GM11168 (cell line): Measurements from ENCODE around the gene AUTS2.

Experiments used
- in situ Hi-C: fragments of 300-500 bp; cut with MboI; formaldehyde crosslinking; loops from one replicate; pipeline ENCODE4 v1.12.0; 2022; ENCODE audit warnings: low sequenced_read_pairs; ENCODE audit not compliant: unreplicated experiment

The AUTS2 gene

DNA sequence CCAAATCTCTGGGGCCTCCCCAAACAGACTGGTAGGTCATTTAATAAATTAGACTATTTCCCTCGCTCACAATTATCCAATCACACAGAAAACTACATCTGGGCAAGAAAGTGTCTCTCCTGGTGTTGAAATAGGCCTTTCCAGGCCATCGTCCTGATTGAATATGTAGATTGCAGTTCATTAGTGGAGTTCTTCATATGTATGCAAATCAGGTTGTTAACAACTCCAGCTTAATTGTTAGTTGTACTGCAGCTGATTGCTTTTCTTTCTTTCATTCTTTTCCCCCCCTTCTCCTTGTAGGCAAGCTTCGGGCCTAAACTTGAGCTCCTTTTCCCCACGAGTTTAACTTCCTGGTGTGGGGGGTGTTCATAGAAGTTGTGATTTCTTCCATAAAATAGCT lies 1174.6 kb downstream of the AUTS2 start:
- in situ Hi-C loops, result no loop called here

DNA sequence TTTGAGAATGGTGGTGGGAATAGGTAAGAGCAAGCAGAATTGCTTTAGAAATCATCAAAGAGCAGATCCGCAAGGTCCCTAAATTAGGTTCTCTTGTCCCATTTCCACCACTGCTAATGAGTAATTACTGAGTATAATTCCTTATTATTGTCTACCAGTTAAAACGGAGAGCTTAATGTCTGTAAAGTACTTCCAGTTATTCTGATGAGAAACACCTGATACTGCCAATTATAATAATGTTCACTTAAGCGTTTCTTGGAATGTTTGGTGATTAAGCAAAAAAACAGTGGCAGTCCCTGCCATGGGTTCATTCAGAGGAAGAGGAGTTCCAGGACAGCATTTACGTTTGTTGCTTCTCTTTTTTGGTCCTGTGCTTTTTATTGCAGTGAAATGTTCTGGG lies 1175.1 kb downstream of the AUTS2 start:
- in situ Hi-C loops, result no loop called here

DNA sequence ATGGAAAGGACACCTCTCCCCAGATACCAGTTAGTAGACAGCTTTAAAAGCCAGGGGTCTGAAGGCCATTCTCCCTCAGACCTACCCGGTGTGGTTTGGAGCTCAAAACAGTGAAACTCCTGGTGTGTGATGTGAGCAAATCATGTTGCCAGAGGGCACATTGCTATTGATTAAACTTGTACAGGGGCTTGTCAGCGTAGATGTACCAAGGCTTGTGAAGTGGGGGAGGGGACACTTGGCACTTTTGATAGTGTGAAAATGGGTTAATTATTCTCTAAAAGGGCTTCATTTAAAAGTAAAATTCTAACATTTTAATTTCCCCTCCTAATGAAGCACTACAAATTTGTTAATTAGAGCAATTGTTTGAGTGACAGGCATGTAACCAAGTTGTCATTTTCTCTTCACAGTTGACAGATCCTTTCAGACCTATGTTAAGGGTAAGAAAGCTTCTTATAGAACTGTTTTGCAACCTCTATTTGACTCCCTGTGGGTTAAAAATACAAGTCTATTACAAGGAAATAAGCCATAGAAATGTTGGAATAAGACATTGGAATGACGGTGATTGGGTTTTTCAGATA lies 1176.8 kb downstream of the AUTS2 start:
- in situ Hi-C loops, result no loop called here

DNA sequence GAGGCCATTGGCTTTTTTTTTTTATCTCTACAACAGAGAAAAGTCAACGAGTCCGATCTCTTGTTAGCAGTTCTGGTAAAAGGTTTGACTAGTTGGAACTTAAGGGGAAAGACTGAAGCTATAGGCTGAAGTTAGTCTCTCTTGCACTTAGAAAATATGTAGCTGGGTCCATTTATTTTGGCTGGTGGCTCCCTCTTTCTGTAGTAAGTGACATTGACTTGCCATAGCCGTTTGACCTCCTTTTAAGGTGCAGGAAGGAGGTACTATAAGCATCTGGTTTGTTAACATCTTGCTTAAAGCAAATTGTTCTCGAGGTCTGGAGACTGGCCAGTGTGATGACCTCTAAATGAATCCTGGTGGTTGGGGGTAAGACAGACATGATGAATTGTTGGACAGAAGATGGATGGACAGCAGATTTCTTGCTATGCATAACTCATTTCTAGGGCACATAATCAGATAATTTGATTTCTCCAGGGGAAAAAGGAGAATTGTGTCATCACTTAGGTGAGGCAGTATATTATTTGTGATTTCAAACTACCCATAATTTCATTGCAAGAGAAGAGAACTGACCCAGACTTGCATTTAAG lies 1177.4 kb downstream of the AUTS2 start:
- in situ Hi-C loops, result no loop called here

DNA sequence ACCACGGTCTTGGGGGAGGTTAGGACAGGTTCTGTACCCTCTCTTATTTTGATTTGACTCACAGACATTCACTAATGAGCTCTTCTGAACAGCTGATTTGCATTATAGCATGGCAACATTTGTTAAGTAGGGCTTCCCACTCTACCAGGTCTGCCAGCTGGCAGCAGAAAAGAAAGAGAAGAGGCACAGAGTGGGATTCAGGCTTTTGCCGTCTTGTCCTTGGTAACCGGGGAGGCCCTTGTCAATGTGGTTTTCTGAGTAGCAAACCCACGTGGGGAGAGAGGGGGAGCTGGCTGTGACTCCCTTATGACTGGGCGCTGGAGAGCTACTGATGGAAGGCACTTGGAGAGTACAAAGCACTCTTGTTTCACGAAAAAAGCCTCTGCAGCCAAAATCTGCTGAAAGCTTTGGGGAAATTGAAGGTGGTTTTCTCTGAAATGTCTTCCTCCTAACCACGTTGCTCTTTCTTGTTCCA lies 1178.4 kb downstream of the AUTS2 start:
- in situ Hi-C loops, result no loop called here

DNA sequence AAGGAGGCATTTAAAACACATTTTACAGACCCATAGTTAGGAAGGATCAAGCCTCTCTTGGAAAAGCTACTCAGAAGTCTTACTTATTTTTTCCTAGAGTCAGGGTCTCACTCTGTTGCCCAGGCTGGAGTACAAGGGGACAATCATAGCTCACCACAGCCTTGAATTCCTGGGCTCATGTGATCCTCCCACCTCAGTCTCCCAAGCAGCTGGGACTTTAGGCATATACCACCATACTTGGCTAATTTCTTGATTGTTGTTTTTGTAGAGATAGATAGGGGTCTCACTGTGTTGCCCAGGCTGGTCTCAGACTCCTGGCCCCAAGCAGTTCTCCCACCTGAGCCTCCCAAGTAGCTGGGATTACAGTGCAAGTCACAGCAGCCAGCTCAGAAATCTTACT lies 1179.0 kb downstream of the AUTS2 start:
- in situ Hi-C loops, result no loop called here

DNA sequence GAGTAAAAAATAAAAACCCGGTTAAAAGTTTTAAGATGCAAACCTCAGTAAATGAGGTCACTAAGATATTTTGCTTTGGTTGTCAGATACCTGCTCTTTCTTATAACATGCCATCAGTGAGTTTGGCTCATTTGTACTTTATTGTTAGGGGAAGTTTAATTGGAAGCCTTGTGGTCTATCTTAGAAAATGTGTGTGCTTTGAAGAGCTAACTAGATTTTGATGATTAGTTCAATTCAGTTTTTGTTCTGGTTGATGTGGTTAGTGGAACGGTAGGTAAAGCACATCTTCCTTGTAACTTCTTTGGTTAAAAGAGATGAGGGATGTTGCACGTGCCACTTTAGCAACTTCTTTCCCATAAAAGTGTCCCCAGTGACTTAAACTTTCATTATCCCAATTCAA lies 1180.3 kb downstream of the AUTS2 start:
- in situ Hi-C loops, result no loop called here

DNA sequence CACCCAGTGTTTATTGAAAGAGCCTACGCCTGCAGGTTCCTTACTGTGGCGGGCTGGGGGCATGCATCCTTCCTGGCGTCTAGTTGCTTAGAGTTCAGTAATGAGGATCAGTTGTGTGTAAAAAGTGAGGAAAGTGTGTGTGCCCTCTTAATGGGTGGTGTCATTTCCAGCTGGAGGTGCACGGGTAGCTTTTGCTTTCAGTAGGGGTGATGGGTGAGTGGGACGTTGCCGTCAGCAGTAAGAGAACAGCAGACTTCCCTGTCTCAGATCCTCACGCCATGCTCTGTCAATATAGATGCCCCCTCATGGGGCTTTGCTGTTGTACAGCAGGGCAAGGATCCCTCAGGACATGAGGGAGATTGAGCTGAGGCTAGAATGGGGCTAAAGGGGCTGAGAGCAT lies 1181.0 kb downstream of the AUTS2 start:
- in situ Hi-C loops, result no loop called here

DNA sequence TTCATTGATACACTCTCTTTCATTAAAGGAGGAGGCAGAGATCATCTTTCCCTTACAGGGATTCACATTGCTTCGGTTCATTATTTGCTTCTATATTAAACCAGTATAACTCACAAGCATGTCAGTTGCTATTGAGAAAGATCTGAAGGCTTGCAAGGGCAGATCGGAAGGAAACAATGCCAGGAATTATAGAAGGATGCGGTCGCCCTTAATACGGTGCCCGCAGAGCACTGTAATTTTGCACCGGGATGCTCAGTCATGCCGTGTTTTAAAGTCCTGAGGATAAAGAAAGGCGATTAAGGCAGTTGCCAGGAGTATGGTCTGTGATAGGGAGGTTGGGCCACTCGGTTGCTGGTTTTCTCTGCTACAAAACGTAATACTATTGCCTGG lies 1183.6 kb downstream of the AUTS2 start:
- in situ Hi-C loops, result no loop called here

DNA sequence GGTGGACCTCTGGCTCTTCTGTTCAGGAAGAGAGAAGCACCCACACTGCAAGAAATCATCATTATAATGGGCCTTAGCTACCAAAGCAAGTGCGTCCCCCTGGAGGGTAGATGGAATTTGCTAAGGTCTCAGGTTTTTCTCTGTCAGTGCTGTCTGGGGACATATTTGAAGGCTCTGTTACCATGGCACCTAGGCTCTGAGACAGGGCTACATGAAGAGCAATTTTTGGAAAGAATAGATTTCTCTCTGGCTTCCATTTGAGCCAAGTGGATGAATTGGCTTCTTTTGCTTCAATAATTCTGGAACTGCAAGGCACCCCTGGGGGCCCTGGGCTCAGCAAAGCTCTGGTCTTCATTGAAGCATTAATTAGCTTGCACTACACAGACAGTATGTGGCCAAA lies 1184.5 kb downstream of the AUTS2 start:
- in situ Hi-C loops, result no loop called here

DNA sequence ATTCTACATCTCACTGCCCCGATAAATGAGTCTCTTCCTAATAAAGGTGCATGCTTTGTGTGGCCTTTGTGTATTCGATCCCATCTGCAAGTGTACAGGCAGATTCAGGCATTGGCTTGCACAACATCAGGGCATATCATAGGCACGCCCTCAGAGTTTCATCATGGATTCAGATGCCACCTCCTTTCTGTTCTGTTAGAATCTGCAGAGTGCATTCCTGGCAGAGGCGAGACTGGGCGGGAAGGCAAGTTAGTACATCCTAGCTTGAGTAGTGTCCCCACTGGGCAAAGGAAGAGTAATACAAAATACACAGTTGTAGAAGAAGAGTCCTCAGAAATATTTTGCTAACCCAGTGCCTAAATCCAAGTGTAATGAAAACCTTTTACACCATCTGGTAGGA lies 1187.2 kb downstream of the AUTS2 start:
- in situ Hi-C loops, result no loop called here

DNA sequence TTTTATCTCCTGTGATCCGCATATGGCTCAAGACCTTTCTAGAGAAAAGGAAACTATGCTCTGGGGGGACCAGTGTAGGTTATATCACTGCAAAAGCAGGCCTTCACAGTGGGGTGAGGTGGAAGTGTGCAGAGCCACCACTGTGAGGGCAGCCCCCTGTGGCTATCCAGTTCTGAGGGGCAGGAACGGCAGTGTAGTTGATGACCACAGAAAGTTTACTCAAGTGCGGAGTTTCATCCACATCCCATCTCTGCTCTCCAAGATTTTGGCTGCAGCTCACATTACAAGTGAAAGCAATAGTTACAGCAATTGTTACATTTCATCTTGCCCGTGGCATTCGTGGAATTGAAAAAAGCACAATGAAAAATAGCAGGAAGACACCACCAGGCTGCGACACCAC lies 1187.8 kb downstream of the AUTS2 start:
- in situ Hi-C loops, result no loop called here

DNA sequence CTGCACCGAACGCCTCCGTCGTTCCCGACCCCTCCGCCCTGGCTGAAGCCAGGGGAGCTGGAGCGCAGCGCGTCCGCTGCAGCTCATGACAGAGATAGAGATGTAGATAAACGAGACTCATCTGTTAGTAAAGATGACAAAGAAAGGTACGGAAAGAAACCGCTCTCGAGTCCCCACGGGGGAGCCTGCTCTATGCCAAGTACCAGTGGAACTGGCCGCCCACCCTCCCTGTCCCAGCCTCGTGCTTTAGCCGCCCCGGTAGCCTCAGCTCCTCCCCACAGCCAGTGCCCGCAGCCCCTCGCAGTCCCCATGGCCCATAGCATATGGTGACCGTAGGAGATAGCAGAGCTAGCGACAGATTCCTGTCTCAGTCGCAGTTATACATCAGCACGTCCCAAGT lies 1189.0 kb downstream of the AUTS2 start:
- in situ Hi-C loops, result no loop called here

DNA sequence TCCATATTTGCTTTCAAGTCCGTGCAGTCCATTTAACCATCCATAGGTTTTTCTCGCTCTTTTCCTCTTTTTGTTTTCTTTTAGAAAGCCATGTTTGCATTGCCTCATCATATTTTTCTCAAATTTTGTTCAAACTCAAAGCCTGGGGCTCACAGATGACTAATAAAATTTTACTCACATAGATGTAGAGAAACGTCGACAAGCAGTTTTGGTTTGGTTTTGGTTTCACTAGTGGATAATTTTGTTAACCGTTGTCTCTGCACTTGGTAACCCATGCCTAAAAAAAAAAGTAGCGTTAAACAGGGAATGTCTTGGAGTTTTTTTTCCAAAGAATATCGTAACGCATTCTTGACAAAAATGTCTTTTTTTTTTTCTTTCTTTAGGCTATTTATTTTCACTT lies 1189.5 kb downstream of the AUTS2 start:
- in situ Hi-C loops, result no loop called here

DNA sequence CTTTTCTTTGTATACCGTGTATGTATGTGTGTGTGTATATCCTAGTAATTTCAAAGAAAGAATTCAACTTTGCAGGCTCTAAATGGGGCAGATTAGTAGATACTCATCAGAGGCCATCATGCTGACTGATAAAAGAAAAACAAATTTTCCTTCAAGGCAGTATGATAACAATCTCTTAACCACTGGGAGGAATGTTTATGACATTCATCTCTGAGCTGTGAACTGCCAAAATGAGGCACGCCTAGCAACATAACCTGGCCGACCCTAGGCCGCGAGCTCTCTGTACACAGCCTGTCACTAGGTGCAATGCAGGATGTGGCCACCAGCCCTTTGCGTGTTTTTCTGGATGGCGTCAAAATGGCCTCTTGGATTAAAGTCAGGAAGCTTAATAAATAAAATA lies 1190.0 kb downstream of the AUTS2 start:
- in situ Hi-C loops, result no loop called here

DNA sequence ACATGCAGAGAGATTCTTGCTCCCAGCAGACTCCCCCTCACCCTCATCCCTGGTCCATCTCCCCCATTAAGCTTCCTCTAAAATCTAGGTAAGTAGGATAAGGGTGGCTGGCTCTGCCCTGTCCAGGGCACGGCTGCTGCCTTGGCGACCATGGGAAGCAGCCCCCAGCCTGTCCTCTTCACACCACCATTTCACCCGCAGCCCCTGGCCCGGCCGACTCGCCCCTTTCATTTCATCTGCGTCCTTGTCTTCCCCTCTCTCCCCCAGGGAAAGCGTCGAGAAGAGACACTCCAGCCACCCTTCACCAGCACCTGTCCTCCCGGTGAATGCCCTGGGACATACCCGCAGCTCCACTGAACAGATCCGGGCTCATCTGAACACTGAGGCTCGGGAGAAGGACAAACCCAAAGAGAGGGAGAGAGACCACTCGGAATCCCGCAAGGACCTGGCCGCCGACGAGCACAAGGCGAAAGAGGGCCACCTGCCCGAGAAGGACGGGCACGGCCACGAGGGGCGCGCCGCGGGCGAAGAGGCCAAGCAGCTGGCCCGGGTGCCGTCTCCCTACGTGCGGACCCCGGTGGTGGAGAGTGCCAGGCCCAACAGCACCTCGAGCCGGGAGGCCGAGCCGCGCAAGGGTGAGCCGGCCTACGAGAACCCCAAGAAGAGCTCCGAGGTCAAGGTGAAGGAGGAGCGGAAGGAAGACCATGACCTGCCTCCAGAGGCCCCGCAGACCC lies 1191.4 kb downstream of the AUTS2 start:
- in situ Hi-C loops, result no loop called here

DNA sequence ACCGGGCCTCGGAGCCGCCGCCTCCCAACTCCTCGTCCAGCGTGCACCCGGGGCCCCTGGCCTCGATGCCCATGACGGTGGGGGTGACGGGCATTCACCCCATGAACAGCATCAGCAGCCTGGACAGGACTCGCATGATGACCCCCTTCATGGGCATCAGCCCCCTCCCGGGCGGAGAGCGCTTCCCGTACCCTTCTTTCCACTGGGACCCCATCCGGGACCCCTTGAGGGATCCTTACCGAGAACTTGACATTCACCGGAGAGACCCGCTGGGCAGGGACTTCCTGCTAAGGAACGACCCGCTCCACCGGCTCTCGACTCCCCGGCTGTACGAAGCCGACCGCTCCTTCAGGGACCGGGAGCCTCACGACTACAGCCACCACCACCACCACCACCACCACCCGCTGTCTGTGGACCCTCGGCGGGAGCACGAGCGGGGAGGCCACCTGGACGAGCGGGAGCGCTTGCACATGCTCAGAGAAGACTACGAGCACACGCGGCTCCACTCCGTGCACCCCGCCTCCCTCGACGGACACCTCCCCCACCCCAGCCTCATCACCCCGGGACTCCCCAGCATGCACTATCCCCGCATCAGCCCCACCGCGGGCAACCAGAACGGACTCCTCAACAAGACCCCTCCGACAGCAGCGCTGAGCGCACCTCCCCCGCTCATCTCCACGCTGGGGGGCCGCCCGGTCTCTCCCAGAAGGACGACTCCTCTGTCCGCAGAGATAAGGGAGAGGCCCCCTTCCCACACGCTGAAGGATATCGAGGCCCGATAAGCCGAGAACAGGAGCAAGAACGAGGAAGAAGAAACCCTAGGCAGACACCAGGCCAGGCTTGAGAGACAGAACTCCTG lies 1192.2 kb downstream of the AUTS2 start:
- in situ Hi-C loops, result no loop called here

DNA sequence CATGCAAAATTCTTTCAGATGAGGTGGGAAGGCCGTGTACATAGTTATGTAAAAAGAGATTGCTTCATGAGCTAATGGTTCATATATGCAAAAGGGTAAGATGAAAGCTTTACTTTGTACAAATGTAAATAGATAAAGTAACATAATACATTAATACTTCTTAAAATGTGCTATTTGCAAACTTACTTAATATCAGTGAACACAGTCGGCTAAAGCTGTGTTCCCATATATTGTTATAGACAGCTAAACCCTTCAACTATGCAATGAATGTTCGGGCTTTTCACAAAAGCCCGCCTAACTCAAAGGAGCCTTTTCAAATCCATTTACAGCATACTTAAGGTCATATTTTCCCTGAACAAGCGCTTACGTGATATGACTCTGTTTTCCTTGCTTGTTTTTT lies 1193.1 kb downstream of the AUTS2 start:
- in situ Hi-C loops, result no loop called here

DNA sequence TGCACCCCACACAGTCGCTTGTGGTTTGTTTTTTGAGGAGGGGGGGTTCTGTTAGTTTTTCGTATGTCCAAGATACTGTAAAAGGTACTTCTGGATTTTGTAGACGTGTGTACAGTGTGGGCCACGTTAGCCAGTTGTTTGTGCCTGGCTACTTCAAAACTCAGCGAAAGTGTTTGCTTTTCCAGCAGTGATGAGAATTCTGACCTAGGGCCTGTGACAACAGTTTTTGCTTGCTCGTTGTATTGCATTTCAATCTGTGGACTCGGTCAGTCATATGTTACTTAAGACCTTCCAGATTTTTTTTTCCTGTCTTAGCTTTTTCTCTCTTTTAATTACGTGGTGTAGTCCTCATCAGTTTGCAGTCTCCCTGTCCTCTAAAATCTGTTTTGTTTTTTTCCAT lies 1194.8 kb downstream of the AUTS2 start:
- in situ Hi-C loops, result no loop called here

DNA sequence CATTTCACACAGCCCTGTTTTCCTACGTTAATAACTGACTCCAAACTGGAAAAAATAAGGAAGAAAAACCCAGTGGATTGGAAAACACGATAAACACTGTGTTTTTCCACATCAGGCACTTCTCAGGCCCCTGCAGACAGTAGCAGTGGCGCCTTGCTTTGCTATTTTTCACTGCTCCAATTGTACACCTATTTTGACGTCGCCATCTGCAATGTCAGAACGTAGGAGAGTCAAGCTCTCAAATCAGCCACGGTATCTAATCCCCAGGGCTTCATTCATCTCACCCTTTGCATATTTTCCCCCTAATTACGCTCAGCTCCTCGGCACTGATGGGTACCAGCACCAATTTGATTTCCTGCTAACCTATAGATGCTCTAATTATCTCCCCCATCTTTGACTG lies 1195.5 kb downstream of the AUTS2 start:
- in situ Hi-C loops, result no loop called here

DNA sequence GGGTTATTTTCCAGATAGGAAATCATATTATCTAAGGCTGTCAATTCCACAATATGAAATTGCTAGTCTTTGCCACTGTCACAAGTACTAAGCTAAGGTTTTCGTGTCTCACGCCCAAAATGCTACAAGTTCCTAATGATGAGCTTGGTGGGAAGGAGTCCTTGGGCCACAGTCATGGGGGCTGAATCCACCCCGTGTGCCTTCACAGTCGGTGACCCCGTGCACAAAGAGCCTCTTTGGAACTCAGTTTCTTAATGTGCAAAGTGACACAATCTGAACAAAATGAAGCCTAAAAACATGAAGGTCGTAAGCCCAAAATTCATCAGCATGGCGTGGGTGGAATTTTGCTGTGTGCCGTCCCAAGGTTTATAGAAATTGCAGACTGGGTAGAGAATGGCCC lies 1196.7 kb downstream of the AUTS2 start:
- in situ Hi-C loops, result no loop called here
